AG04449 (cell line): ENCODE measurements around the gene CLDN14.

Experiments
- CTCF ChIA-PET: fragments of 350-600 bp; formaldehyde crosslinking; extraction: SDS; loops from one replicate; lab custom pipeline; 2021; ENCODE audit warnings: antibody characterized with exemption; lab: Yijun Ruan, JAX
- POLR2A ChIA-PET: fragments of 400-600, 350-600 bp; formaldehyde crosslinking; extraction: SDS; loops from one replicate; lab custom pipeline; 2020; ENCODE audit warnings: antibody characterized with exemption, inconsistent platforms; lab: Yijun Ruan, JAX
- DNase-seq: peaks from one replicate; pipeline ENCODE4 v3.0.0-alpha.2; 2010; ENCODE audit warnings: low read depth, low spot score
- H3K4me3 ChIP-seq: 2 replicates; pipeline ENCODE4 v1.5.1; 2011; ENCODE audit warnings: low read depth, mild to moderate bottlenecking, control low read depth, low read length
- TF ChIP-seq, protein P1 (sequence below): IDR thresholded peaks from one replicate; pipeline ENCODE4 v1.5.1; 2011; ENCODE audit warnings: mild to moderate bottlenecking, moderate library complexity, low read length, control low read depth, inconsistent platforms; ENCODE audit not compliant: insufficient read depth; ENCODE audit errors: missing control alignments

CLDN14 gene

GRCh38 chr21:36522219-36522808, 42.4 kb upstream of the CLDN14 start:
- ChIA-PET CTCF (no interaction called here), POLR2A (no interaction called here)
- TF ChIP-seq, protein P1, sequence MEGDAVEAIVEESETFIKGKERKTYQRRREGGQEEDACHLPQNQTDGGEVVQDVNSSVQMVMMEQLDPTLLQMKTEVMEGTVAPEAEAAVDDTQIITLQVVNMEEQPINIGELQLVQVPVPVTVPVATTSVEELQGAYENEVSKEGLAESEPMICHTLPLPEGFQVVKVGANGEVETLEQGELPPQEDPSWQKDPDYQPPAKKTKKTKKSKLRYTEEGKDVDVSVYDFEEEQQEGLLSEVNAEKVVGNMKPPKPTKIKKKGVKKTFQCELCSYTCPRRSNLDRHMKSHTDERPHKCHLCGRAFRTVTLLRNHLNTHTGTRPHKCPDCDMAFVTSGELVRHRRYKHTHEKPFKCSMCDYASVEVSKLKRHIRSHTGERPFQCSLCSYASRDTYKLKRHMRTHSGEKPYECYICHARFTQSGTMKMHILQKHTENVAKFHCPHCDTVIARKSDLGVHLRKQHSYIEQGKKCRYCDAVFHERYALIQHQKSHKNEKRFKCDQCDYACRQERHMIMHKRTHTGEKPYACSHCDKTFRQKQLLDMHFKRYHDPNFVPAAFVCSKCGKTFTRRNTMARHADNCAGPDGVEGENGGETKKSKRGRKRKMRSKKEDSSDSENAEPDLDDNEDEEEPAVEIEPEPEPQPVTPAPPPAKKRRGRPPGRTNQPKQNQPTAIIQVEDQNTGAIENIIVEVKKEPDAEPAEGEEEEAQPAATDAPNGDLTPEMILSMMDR = no peak
- no peak overlapping the region for H3K4me3 ChIP-seq
- DNase-seq = no peak

GRCh38 chr21:36518883-36519492, 39.1 kb upstream of the CLDN14 start:
- POLR2A ChIA-PET = no interaction called here
- no peak for DNase-seq
- CTCF ChIA-PET = interaction anchor here (0.6 to 1.0 kb wide), 2 partner anchors 14 to 15 kb away, joined by 4 read pairs; no protein-coding TSS in a partner anchor
- H3K4me3 ChIP-seq = no peak overlapping the region
- TF ChIP-seq, protein P1 = no peak

DNA sequence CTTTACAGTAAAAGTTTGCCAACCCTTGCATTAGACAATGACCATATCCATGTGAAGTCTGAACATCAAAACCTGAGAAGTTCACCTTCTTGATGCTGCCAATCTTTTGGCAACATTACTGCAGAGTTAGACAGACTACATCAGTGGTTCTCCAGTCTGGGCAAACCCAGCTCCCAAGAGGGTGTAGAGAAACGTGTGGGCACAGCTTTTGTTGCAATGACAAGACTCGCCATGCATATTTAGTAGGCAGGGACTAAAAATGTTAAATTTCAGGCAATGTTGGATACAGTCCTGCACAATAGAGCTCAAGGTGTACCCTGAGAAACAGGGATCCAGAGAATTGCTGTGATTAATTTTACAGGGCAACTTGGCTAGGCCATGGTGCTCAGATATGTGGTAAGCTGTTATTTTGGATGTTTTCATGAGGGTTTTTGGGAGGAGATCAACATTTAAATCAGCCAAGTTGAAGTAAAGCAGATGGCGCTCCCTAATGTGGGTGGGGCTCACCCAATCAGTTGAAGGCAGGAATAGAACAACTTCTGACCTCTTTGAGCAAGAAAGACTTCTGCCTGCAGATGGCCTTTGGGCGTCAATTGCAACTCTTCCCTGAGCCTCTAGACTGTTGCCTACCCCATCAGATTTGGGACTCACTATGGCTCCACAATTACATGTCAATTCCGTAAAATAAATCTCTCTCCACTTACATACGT, 37.6 kb upstream of the CLDN14 start:
- no peak for DNase-seq
- H3K4me3 ChIP-seq = no peak overlapping the region
- POLR2A ChIA-PET = no interaction called here
- CTCF ChIA-PET = interaction anchor here (1.1 to 2.1 kb wide), 3 partner anchors 12 to 335 kb away, joined by 3 to 8 read pairs (median 5); no protein-coding TSS in a partner anchor
- TF ChIP-seq, protein P1 = no peak

GRCh38 chr21:36516281-36516680, 36.4 kb upstream of the CLDN14 start:
- POLR2A ChIA-PET = no interaction called here
- no peak for DNase-seq
- CTCF ChIA-PET = interaction anchor here (1.6 to 2.1 kb wide), 2 partner anchors 11 to 13 kb away, joined by 5 to 8 read pairs; no protein-coding TSS in a partner anchor
- TF ChIP-seq, protein P1 = no peak
- no peak overlapping the region for H3K4me3 ChIP-seq

GRCh38 chr21:36513430-36513829, 33.5 kb upstream of the CLDN14 start:
- ChIA-PET POLR2A (no interaction called here), CTCF (interaction anchor here (1.1 to 2.2 kb wide), 3 partner anchors 9 to 117 kb away, joined by 3 to 8 read pairs (median 5); no protein-coding TSS in a partner anchor)
- no peak overlapping the region for H3K4me3 ChIP-seq
- TF ChIP-seq, protein P1 = no peak
- DNase-seq = no peak

- no peak overlapping the region for H3K4me3 ChIP-seq
- POLR2A ChIA-PET = no interaction called here
- no peak for DNase-seq
- TF ChIP-seq, protein P1 = no peak
- CTCF ChIA-PET = interaction anchor here (1.1 to 2.2 kb wide), 3 partner anchors 8 to 117 kb away, joined by 3 to 8 read pairs (median 5); no protein-coding TSS in a partner anchor
Observed at GRCh38 chr21:36512971-36513370, 33.0 kb upstream of the CLDN14 start.
